ENCODE measurements around the gene VPS45. TPM values are rescaled to one million over a fixed set of nuclear protein-coding genes. Genes with fewer than 3 reads are reported as not detected.

VPS45 gene
- total RNA-seq, 1 donor from 2014 or later = 11.3 TPM

DNA sequence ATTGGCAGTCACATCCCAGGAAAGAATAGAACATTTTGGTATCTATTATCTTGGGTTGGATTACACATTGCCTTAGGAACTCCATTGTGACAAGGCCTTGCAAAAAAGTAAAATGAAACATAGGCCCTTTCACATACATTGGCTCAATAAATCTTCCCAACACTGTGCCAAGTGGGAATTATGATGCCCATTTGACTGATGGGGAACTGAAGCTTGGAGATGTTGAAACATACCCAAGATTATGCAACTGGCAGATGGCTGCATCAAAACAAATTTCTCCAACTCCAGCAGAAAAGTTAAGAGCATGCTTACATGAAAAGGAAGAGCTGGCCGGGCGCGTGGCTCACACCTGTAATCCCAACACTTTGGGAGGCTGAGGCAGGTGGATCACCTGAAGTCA is 109.0 kb downstream of the VPS45 start:
- DNase-seq (ENCODE audit: low spot score in 2 of 2) = no peak
- TF ChIP-seq, protein P1, sequence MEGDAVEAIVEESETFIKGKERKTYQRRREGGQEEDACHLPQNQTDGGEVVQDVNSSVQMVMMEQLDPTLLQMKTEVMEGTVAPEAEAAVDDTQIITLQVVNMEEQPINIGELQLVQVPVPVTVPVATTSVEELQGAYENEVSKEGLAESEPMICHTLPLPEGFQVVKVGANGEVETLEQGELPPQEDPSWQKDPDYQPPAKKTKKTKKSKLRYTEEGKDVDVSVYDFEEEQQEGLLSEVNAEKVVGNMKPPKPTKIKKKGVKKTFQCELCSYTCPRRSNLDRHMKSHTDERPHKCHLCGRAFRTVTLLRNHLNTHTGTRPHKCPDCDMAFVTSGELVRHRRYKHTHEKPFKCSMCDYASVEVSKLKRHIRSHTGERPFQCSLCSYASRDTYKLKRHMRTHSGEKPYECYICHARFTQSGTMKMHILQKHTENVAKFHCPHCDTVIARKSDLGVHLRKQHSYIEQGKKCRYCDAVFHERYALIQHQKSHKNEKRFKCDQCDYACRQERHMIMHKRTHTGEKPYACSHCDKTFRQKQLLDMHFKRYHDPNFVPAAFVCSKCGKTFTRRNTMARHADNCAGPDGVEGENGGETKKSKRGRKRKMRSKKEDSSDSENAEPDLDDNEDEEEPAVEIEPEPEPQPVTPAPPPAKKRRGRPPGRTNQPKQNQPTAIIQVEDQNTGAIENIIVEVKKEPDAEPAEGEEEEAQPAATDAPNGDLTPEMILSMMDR (IDR thresholded peaks at IDR 0.05) = no peak
- Histone ChIP-seq H3K4me3 (no peak overlapping the region), H3K27ac (no peak overlapping the region), H3K4me1 (no peaks in the 10 kb centered on the region), H3K27me3 (no peaks in the 10 kb centered on the region), H3K9me3 (no peaks in the 10 kb centered on the region), H3K36me3 (no peaks in the 10 kb centered on the region)
- intact Hi-C loops (cut with DNase I) = no loop called here

DNA sequence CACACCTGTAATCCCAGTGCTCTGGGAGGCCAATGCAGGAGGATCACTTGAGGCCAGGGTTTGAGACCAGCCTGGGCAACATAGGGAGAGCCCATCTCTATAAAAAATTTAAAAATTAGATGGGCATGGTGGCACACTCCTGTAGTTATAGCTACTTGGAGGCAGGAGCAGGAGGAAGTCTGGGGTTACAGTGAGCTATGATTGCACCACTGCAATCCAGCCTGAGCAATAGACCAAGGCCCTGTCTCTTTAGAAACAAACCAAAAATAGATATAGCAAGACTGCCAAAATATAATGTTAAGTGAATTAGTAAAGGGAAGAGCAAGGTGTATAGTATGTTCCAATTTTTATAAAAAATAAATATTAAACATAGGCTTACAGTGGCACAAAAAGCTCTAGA is 111.0 kb downstream of the VPS45 start:
- TF ChIP-seq, protein P1 (IDR thresholded peaks at IDR 0.05) = no peak
- Histone ChIP-seq H3K27ac (no peak overlapping the region), H3K9me3 (no peaks in the 10 kb centered on the region), H3K36me3 (no peaks in the 10 kb centered on the region), H3K27me3 (no peaks in the 10 kb centered on the region), H3K4me3 (no peak overlapping the region), H3K4me1 (no peaks in the 10 kb centered on the region)
- intact Hi-C loops (cut with DNase I) = no loop called here
- DNase-seq (ENCODE audit: low spot score in 2 of 2) = no peak

DNA sequence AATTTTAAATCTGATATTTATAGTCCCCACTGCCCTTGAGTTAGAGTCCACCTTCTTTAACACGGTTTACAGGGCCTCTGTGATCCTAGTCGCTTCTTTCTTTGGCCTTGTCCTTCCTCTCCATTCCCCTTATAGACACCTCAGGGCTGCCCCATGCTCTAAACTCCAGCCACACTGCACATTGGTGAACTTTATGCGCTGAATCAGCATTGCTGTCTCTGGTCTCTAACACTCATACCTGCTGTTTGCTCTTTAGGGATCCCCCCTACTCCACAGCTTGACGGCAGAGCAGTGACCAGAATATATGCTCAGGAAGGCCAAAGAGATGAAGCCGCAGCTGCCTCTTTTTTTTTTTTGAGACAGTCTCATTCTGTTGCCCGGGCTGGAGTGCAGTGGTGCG is 112.3 kb downstream of the VPS45 start:
- Histone ChIP-seq H3K27ac (no peak overlapping the region), H3K4me1 (no peaks in the 10 kb centered on the region), H3K4me3 (no peak overlapping the region), H3K9me3 (no peaks in the 10 kb centered on the region), H3K27me3 (no peaks in the 10 kb centered on the region), H3K36me3 (no peaks in the 10 kb centered on the region)
- TF ChIP-seq, protein P1 (IDR thresholded peaks at IDR 0.05) = no peak
- no peak for DNase-seq (ENCODE audit: low spot score in 2 of 2)
- intact Hi-C loops (cut with DNase I) = no loop called here

DNA sequence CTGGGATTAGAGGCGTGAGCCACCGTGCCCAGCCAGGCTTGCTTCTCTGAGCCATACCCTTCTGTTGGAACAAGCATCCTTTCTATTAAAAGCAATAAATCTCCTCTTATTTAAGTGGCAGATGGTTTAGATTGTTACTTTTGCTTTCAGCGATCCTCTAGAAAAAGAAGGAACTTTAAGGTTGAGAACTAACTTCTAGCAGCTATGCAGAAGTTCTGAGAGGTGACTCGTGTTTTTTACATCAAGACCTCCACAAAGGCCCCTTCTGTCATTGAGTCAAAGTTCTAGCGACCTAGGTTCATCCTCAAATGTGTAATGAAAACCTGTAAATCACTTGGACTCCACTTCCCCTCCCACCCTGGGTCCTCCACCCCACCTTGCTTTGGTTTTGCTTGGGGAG is 112.9 kb downstream of the VPS45 start:
- H3K27me3 ChIP-seq = no peaks in the 10 kb centered on the region
- H3K36me3 ChIP-seq = no peaks in the 10 kb centered on the region
- no peaks in the 10 kb centered on the region for H3K4me1 ChIP-seq
- intact Hi-C loops (cut with DNase I) = no loop called here
- H3K9me3 ChIP-seq = no peaks in the 10 kb centered on the region
- TF ChIP-seq, protein P1 (IDR thresholded peaks at IDR 0.05) = no peak
- no peak overlapping the region for H3K4me3 ChIP-seq
- no peak overlapping the region for H3K27ac ChIP-seq
- DNase-seq (ENCODE audit: low spot score in 2 of 2) = no peak

DNA sequence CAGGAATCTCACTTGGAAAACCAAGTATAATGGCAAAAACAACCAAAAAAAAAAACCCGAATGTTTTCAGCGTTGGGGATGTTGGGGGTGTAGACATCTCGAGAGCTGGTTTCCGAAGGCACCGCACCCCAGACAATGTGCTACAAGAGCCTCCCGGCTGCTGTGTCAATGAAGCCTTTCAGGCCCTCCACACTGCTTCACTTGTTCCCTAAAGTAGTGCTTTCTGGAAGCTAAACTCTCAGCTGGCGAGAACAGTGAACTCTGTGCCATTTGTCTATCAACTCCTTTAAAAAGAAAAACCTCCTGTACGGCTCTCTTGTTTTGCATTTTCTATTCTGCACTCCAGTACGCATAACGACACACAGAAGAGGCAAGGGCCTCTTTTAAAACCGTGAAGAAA is 114.7 kb downstream of the VPS45 start:
- no peak overlapping the region for H3K27ac ChIP-seq
- H3K4me1 ChIP-seq = peaks cover 0 to 7% of the 10 kb centered on the region in 2 donors
- TF ChIP-seq, protein P1 (IDR thresholded peaks at IDR 0.05) = no peak
- H3K27me3 ChIP-seq = no peaks in the 10 kb centered on the region
- no peaks in the 10 kb centered on the region for H3K9me3 ChIP-seq
- DNase-seq (ENCODE audit: low spot score in 2 of 2) = no peak
- intact Hi-C loops (cut with DNase I) = no loop called here
- H3K36me3 ChIP-seq = no peaks in the 10 kb centered on the region
- H3K4me3 ChIP-seq = no peak overlapping the region

DNA sequence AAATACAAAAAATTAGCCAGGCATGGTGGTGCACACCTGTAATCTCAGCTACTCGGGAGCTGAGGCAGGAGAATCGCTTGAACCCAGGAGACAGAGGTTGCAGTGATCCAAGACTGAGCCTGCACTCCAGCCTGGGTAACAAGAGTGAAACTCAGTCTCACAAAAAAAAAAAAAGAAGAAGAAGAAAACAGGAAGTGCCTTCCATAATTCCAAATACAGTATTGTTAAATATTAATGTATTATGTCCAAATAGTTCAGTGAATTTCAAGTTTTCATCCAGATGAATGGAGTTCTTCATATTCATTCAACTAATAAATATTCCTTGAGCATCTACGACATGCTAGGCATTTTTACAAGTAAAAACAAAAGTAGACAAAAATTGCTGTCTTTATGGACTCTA is 115.5 kb downstream of the VPS45 start:
- intact Hi-C loops (cut with DNase I) = no loop called here
- TF ChIP-seq, protein P1 (IDR thresholded peaks at IDR 0.05) = no peak
- Histone ChIP-seq H3K4me3 (no peak overlapping the region), H3K27me3 (no peaks in the 10 kb centered on the region), H3K4me1 (peaks cover 0 to 10% of the 10 kb centered on the region in 2 donors), H3K9me3 (no peaks in the 10 kb centered on the region), H3K36me3 (no peaks in the 10 kb centered on the region), H3K27ac (peak overlapping the region; percentile 39 to 43)
- DNase-seq (ENCODE audit: low spot score in 2 of 2) = no peak
